HepG2 (cell line): ENCODE data around the gene UTP11. TPM values are rescaled to one million over a fixed set of nuclear protein-coding genes. Genes with fewer than 3 reads are reported as not detected.

ENCODE experiments used
- ARID3A ChIP-seq: IDR thresholded peaks from 2 replicates; pipeline ENCODE4 v1.6.1; 2012; ENCODE audit warnings: low read depth, low read length, improper control_type of control experiment
- ARNT2 ChIP-seq: sonication (generic); formaldehyde crosslinking; IDR thresholded peaks from 2 replicates; pipeline ENCODE4 v1.8.0; 2022; ENCODE audit warnings: mild to moderate bottlenecking, low read depth, missing genetic modification reagents, moderate library complexity
- ATF7-NPFF ChIP-seq: sonication (generic); formaldehyde crosslinking; IDR thresholded peaks from 2 replicates; pipeline ENCODE4 v1.8.1; 2023; ENCODE audit warnings: mild to moderate bottlenecking, low read depth, missing genetic modification reagents, moderate library complexity
- CBX5 ChIP-seq: sonication (generic); formaldehyde crosslinking; IDR thresholded peaks from 2 replicates; pipeline ENCODE4 v1.4.0; 2020; ENCODE audit warnings: missing genetic modification reagents, borderline replicate concordance
- CSRNP1 ChIP-seq: sonication (generic); formaldehyde crosslinking; IDR thresholded peaks from 2 replicates; pipeline ENCODE4 v1.8.1; 2023; ENCODE audit warnings: mild to moderate bottlenecking, missing genetic modification reagents
- DPF2 ChIP-seq: sonication (generic); formaldehyde crosslinking; IDR thresholded peaks from 2 replicates; pipeline ENCODE4 v1.4.0; 2020; ENCODE audit warnings: mild to moderate bottlenecking, low read depth, missing genetic modification reagents, borderline replicate concordance
- GRHL1 ChIP-seq: sonication (generic); formaldehyde crosslinking; conservative IDR thresholded peaks from 2 replicates; pipeline ENCODE4 v1.8.0; 2022; ENCODE audit warnings: missing genetic modification reagents
- MIER3 ChIP-seq: IDR thresholded peaks from 2 replicates; pipeline ENCODE4 v1.6.1; 2016; ENCODE audit warnings: missing compliant biosample characterization, borderline replicate concordance
- MLLT10 ChIP-seq: sonication (generic); formaldehyde crosslinking; IDR thresholded peaks from 2 replicates; pipeline ENCODE4 v1.4.0; 2020; ENCODE audit warnings: missing genetic modification reagents
- MXD4 ChIP-seq: IDR thresholded peaks from 2 replicates; pipeline ENCODE4 v1.6.1; 2016; ENCODE audit warnings: mild to moderate bottlenecking, missing biosample characterization, missing genetic modification reagents
- REST ChIP-seq, 2 experiments: IDR thresholded peaks; 2 replicates each; pipeline ENCODE4 v1.6.1; 2011 to 2012; ENCODE audit warnings: low read length in 2 of 2, borderline replicate concordance in 1 of 2, low read depth in 1 of 2, mild to moderate bottlenecking in 1 of 2, moderate library complexity in 1 of 2
- SMAD1 ChIP-seq: sonication (generic); formaldehyde crosslinking; IDR thresholded peaks from 2 replicates; pipeline ENCODE4 v1.4.0; 2020; ENCODE audit warnings: missing genetic modification reagents, low read depth, mild to moderate bottlenecking, borderline replicate concordance
- SNRNP70 ChIP-seq: fragments of 200-400 bp; formaldehyde crosslinking; IDR thresholded peaks from 2 replicates; pipeline ENCODE4 v1.6.1; 2017; ENCODE audit warnings: mild to moderate bottlenecking, low read depth, low read length, moderate library complexity
- TFDP2 ChIP-seq: sonication (generic); formaldehyde crosslinking; IDR thresholded peaks from 2 replicates; pipeline ENCODE4 v1.4.0; 2020; ENCODE audit warnings: missing genetic modification reagents
- ZBTB8A ChIP-seq: sonication (generic); formaldehyde crosslinking; IDR thresholded peaks from 2 replicates; pipeline ENCODE4 v1.4.0; 2020; ENCODE audit warnings: mild to moderate bottlenecking, low read depth, missing genetic modification reagents, borderline replicate concordance
- ZFAT ChIP-seq: sonication (generic); formaldehyde crosslinking; conservative IDR thresholded peaks from 2 replicates; pipeline ENCODE4 v1.8.1; 2023; ENCODE audit warnings: missing genetic modification reagents, inconsistent platforms
- ZNF253 ChIP-seq: sonication (generic); formaldehyde crosslinking; IDR thresholded peaks from 2 replicates; pipeline ENCODE4 v1.8.0; 2022; ENCODE audit warnings: mild to moderate bottlenecking, missing genetic modification reagents, borderline replicate concordance
- ZNF619 ChIP-seq: sonication (generic); formaldehyde crosslinking; IDR thresholded peaks from 2 replicates; pipeline ENCODE4 v1.4.0; 2020; ENCODE audit warnings: mild to moderate bottlenecking, missing genetic modification reagents
- ZNF784 ChIP-seq: sonication (generic); formaldehyde crosslinking; IDR thresholded peaks from 2 replicates; pipeline ENCODE4 v1.5.1; 2020; ENCODE audit warnings: missing genetic modification reagents, mild to moderate bottlenecking, borderline replicate concordance
- polyA plus RNA-seq, 8 experiments: library from polyadenylated mRNA; depleted of rRNA in 3 of 8; stranded (reverse) in 7 of 8; unstranded in 1 of 8; fragments of >200 nt; fragmentation: Illumina TruSeq in 4 of 8; extraction: Trizol in 4 of 8; gene quantifications; 2 replicates each; pipeline versions ENCODE4 v1.2.1 to v1.2.3, GENCODE V29; 2011 to 2016; ENCODE audit warnings: low read depth in 4 of 8, missing spikeins in 1 of 8, mixed read lengths in 1 of 8; ENCODE audit not compliant: insufficient read depth in 1 of 8
- total RNA-seq, 5 experiments: library from RNA; depleted of rRNA; stranded (reverse); fragments of >200 nt; fragmentation: Illumina TruSeq; extraction: Trizol; gene quantifications; 2 replicates each; pipeline ENCODE4 v1.2.3, GENCODE V29; 2016; ENCODE audit warnings: low read depth in 1 of 5

The UTP11 gene
- total and polyA plus RNA-seq, 2 of the 13 experiments (the other 11 are each of a cell fraction or from before 2014, with no cell fraction given), result 13.5 to 44.8 TPM

- no peak for TF ChIP-seq CSRNP1 (CRISPR knock-in tag)
- no peak for TF ChIP-seq DPF2 (CRISPR knock-in tag)
- no peak for TF ChIP-seq MLLT10 (CRISPR knock-in tag)
- no peak for TF ChIP-seq ZNF784 (CRISPR knock-in tag)
- no peak for TF ChIP-seq GRHL1 (CRISPR knock-in tag)
- peak; percentile 81 for TF ChIP-seq CBX5 (CRISPR knock-in tag)
- TF ChIP-seq SNRNP70, result no peak
- 0 out of 2 replicates have a peak, but pooled peaks have one; percentile 48 for TF ChIP-seq TFDP2 (CRISPR knock-in tag)
- no peak; the same call in 1 of the 2 replicates for TF ChIP-seq ZNF253
- 0 out of 2 replicates have a peak, but pooled peaks have one; percentile 61 for TF ChIP-seq ATF7-NPFF (CRISPR knock-in tag)
- no peak for TF ChIP-seq ZBTB8A (CRISPR knock-in tag)
- no peak for TF ChIP-seq ARNT2 (CRISPR knock-in tag)
- TF ChIP-seq MXD4 (CRISPR knock-in tag), result no peak
- no peak for TF ChIP-seq MIER3 (CRISPR knock-in tag)
- TF ChIP-seq REST (IDR thresholded peaks at IDR 0.05; ENCODE audit: borderline replicate concordance in 1 of 2, low read depth in 1 of 2, low read length in 2 of 2), result no peak
- TF ChIP-seq SMAD1 (CRISPR knock-in tag), result no peak
- no peak for TF ChIP-seq ZNF619 (CRISPR knock-in tag)
- TF ChIP-seq ZFAT (CRISPR knock-in tag), result no peak
- no peak for TF ChIP-seq ARID3A
These were observed 19.0 kb downstream of the UTP11 start (continued) for GRCh38 chr1:38031513-38031866.
